Measurements from ENCODE around the gene ABCD1. TPM values are rescaled to one million over a fixed set of nuclear protein-coding genes. Genes with fewer than 3 reads are reported as not detected.

The ABCD1 gene
- total RNA-seq, 1 donor from 2014 or later = 19.5 TPM

DNA sequence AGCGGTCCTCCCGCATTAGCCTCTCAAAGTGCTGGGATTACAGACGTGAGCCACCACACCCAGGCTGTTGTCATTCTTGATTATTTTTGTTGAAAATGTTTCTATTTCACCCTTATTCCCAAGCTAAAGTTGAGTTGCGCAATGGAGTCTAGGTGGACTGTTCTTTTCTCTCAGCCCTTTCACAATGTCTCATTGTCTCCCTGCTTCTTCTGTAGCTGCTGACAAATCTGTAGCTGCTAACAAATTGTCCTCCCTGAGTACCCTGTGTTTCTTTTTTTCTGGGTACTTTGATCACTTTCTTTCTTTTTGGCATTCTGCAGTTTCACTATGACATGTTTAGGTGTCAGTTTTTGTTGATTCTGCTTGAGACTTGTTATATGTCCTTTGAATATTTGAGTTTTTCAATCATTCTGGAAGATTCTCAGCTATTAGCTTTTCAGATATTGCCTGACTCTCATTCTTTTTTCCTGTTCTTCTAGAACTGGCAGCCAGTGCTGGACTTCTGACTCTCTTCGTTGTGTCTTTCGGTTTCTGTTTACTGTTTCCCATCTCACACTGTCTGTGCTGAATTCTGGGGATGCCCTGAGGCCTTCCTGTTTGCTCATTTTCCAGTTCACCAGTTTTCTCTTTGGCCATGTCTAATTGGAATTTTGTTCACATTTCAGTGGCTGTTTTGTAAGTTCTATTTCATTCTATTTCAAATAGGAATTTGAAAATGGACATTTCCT is 6.6 kb downstream of the ABCD1 start:
- Mint-ChIP-seq H3K27me3 (ENCODE audit: unreplicated experiment) (peaks cover 4% of the 10 kb centered on the region), H3K27ac (ENCODE audit: unreplicated experiment) (no peak overlapping the region), H3K36me3 (ENCODE audit: low read depth, unreplicated experiment) (peaks cover 24% of the 10 kb centered on the region), H3K4me3 (ENCODE audit: unreplicated experiment) (peak overlapping the region; percentile 32), H3K9me3 (ENCODE audit: unreplicated experiment) (no peaks in the 10 kb centered on the region), H3K4me1 (ENCODE audit: unreplicated experiment) (peaks cover 16% of the 10 kb centered on the region)
- DNase-seq (ENCODE audit: low spot score) = no peak
- TF ChIP-seq, protein P1, sequence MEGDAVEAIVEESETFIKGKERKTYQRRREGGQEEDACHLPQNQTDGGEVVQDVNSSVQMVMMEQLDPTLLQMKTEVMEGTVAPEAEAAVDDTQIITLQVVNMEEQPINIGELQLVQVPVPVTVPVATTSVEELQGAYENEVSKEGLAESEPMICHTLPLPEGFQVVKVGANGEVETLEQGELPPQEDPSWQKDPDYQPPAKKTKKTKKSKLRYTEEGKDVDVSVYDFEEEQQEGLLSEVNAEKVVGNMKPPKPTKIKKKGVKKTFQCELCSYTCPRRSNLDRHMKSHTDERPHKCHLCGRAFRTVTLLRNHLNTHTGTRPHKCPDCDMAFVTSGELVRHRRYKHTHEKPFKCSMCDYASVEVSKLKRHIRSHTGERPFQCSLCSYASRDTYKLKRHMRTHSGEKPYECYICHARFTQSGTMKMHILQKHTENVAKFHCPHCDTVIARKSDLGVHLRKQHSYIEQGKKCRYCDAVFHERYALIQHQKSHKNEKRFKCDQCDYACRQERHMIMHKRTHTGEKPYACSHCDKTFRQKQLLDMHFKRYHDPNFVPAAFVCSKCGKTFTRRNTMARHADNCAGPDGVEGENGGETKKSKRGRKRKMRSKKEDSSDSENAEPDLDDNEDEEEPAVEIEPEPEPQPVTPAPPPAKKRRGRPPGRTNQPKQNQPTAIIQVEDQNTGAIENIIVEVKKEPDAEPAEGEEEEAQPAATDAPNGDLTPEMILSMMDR (IDR thresholded peaks at IDR 0.05; ENCODE audit: unreplicated experiment) = no peak

DNA sequence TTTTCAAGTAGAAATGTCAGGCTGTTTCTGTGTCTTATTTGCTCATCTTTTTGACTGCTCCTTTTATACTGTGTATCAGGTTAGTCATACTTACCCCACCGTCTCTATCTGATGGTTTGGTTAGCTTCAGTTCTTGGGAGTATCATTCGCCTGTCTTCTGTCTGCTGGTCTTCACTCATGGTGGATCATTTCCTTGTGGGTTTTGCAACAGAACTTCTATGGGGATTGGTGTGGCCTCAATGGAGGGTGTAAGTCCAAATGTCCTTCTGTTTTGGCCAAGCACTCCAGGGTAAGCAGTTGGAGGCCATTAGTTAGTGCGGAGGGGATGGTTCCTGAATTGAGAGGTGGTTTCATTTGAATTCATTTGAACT is 7.2 kb downstream of the ABCD1 start:
- TF ChIP-seq, protein P1 (IDR thresholded peaks at IDR 0.05; ENCODE audit: unreplicated experiment) = no peak
- Mint-ChIP-seq H3K27ac (ENCODE audit: unreplicated experiment) (no peak overlapping the region), H3K36me3 (ENCODE audit: low read depth, unreplicated experiment) (peaks cover 27% of the 10 kb centered on the region), H3K4me1 (ENCODE audit: unreplicated experiment) (peaks cover 16% of the 10 kb centered on the region), H3K9me3 (ENCODE audit: unreplicated experiment) (no peaks in the 10 kb centered on the region), H3K27me3 (ENCODE audit: unreplicated experiment) (peaks cover 4% of the 10 kb centered on the region), H3K4me3 (ENCODE audit: unreplicated experiment) (no peak overlapping the region)
- no peak for DNase-seq (ENCODE audit: low spot score)

DNA sequence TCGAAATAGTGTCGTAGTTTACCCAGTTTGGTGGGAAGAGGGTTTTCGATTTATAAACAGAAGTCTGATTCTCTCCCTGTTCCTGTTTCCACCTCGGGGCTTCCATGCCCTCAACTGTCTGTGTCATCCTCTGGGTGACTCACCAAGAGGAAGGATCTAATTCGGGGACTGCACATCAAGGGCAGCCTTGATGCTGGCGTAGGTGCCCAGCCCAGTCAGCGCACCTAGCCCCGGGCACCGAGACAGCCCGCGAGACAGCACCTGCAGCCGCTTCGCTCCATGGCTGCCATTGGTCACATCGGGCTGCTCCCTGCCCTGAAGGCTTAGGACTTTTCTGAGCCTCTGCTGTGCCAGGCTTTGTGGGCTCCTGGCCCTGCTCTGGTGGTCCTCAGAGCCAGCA is 7.7 kb downstream of the ABCD1 start:
- TF ChIP-seq, protein P1 (IDR thresholded peaks at IDR 0.05; ENCODE audit: unreplicated experiment) = no peak
- Mint-ChIP-seq H3K9me3 (ENCODE audit: unreplicated experiment) (no peaks in the 10 kb centered on the region), H3K27me3 (ENCODE audit: unreplicated experiment) (peaks cover 4% of the 10 kb centered on the region), H3K36me3 (ENCODE audit: low read depth, unreplicated experiment) (peaks cover 27% of the 10 kb centered on the region), H3K27ac (ENCODE audit: unreplicated experiment) (no peak overlapping the region), H3K4me3 (ENCODE audit: unreplicated experiment) (no peak overlapping the region), H3K4me1 (ENCODE audit: unreplicated experiment) (peaks cover 13% of the 10 kb centered on the region)
- DNase-seq (ENCODE audit: low spot score) = no peak

DNA sequence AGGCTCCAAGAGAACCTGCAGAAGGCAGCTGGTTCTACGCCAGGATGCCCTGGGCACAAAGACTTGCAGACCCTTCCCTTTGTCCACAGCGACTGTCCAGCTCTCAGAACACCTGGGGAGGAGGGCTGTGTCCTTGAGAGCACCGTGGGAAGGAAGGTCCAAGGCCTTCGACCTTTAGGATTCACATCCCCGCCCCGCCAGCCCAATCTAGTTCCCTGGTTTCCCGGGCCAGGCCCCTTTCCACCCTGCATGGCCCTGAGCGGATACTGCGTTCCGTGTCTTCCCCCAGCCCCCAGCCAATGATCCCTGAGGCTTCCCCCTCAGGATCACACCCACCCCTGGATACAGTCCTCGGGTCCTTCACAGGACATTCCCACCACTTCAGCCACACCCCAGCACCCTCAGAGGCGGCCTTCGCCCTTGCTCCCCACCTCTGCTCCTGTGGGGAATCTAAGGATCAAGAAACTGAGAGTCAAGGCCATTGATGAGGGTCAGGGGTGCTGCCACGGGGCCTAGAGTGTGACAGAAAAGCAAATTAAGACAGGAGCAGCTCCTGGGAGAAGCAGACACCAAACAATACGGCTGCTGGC is 9.1 kb downstream of the ABCD1 start:
- DNase-seq (ENCODE audit: low spot score) = no peak
- no peaks in the 10 kb centered on the region for H3K9me3 Mint-ChIP-seq (ENCODE audit: unreplicated experiment)

More for the DNA sequence above, 9.1 kb downstream of the ABCD1 start:
- Mint-ChIP-seq H3K4me1 (ENCODE audit: unreplicated experiment) (peaks cover 5% of the 10 kb centered on the region), H3K4me3 (ENCODE audit: unreplicated experiment) (no peak overlapping the region), H3K27ac (ENCODE audit: unreplicated experiment) (no peak overlapping the region), H3K27me3 (ENCODE audit: unreplicated experiment) (peaks cover 4% of the 10 kb centered on the region), H3K36me3 (ENCODE audit: low read depth, unreplicated experiment) (peaks cover 27% of the 10 kb centered on the region)
- TF ChIP-seq, protein P1 (IDR thresholded peaks at IDR 0.05; ENCODE audit: unreplicated experiment) = no peak
